HEK293T (cell line): ENCODE results near the gene LRRC70.

ENCODE experiments used
- CTCF ChIA-PET: fragments of 350-600 bp; formaldehyde crosslinking; extraction: SDS; loops from one replicate; lab custom pipeline; 2021; ENCODE audit warnings: antibody characterized with exemption, inconsistent platforms; lab: Yijun Ruan, JAX
- POLR2A ChIA-PET: fragments of 350-600 bp; formaldehyde crosslinking; extraction: SDS; loops from one replicate; lab custom pipeline; 2020; ENCODE audit warnings: antibody characterized with exemption, inconsistent platforms; lab: Yijun Ruan, JAX
- DNase-seq: peaks from one replicate; pipeline ENCODE4 v3.0.0; 2012; ENCODE audit warnings: mixed read lengths; ENCODE audit errors: extremely low spot score
- ARNT ChIP-seq: fragments of 450-650 bp; IDR thresholded peaks from 2 replicates; pipeline ENCODE4 v1.6.1; 2017; ENCODE audit warnings: mild to moderate bottlenecking
- BHLHE40 ChIP-seq: fragments of 450-650 bp; IDR thresholded peaks from 2 replicates; pipeline ENCODE4 v1.6.1; 2016; ENCODE audit warnings: mild to moderate bottlenecking, moderate library complexity, borderline replicate concordance
- CTBP1 ChIP-seq: fragments of 450-650 bp; IDR thresholded peaks from 2 replicates; pipeline ENCODE4 v1.6.1; 2016; ENCODE audit warnings: borderline replicate concordance
- ELF4 ChIP-seq: fragments of 450-650 bp; IDR thresholded peaks from 2 replicates; pipeline ENCODE4 v1.6.1; 2017; ENCODE audit warnings: antibody characterized with exemption
- FOXA1 ChIP-seq: fragments of 450-650 bp; IDR thresholded peaks from 2 replicates; pipeline ENCODE4 v1.6.1; 2016; ENCODE audit warnings: mild to moderate bottlenecking
- FOXK2 ChIP-seq: fragments of 450-650 bp; IDR thresholded peaks from 2 replicates; pipeline ENCODE4 v1.6.1; 2016; ENCODE audit warnings: mild to moderate bottlenecking
- FOXM1 ChIP-seq: fragments of 450-650 bp; IDR thresholded peaks from 2 replicates; pipeline ENCODE4 v1.6.1; 2017; ENCODE audit warnings: mild to moderate bottlenecking, borderline replicate concordance
- HDGF ChIP-seq: fragments of 450-650 bp; IDR thresholded peaks from 2 replicates; pipeline ENCODE4 v1.6.1; 2017; ENCODE audit warnings: antibody characterized with exemption, borderline replicate concordance
- L3MBTL2 ChIP-seq: fragments of 450-650 bp; conservative IDR thresholded peaks from 2 replicates; pipeline ENCODE4 v1.6.1; 2016; ENCODE audit warnings: mild to moderate bottlenecking
- LEF1 ChIP-seq: fragments of 450-650 bp; IDR thresholded peaks from 2 replicates; pipeline ENCODE4 v1.6.1; 2017; ENCODE audit warnings: mild to moderate bottlenecking, borderline replicate concordance
- NFRKB ChIP-seq: fragments of 450-650 bp; IDR thresholded peaks from 2 replicates; pipeline ENCODE4 v1.6.1; 2016; ENCODE audit warnings: mild to moderate bottlenecking, moderate library complexity
- PKNOX1 ChIP-seq: fragments of 450-650 bp; IDR thresholded peaks from 2 replicates; pipeline ENCODE4 v1.6.1; 2016
- SP1 ChIP-seq: fragments of 450-650 bp; IDR thresholded peaks from 2 replicates; pipeline ENCODE4 v1.6.1; 2017
- SUZ12 ChIP-seq: fragments of 450-650 bp; IDR thresholded peaks from 2 replicates; pipeline ENCODE4 v1.6.1; 2016; ENCODE audit warnings: mild to moderate bottlenecking
- TARDBP ChIP-seq: fragments of 450-650 bp; IDR thresholded peaks from 2 replicates; pipeline ENCODE4 v1.6.1; 2016
- ZNF384 ChIP-seq: fragments of 450-650 bp; IDR thresholded peaks from 2 replicates; pipeline ENCODE4 v1.6.1; 2016

Gene LRRC70

GRCh38 chr5:62574599-62574998, 4.0 kb upstream of the LRRC70 start:
- no peak for DNase-seq
- CTCF ChIA-PET, result no interaction called here
- POLR2A ChIA-PET, result no interaction called here
- no peak for TF ChIP-seq SUZ12
- no peak for TF ChIP-seq LEF1
- TF ChIP-seq CTBP1, result no peak
- TF ChIP-seq FOXA1, result no peak
- no peak for TF ChIP-seq SP1
- no peak for TF ChIP-seq PKNOX1
- no peak for TF ChIP-seq L3MBTL2
- no peak for TF ChIP-seq FOXK2
- no peak for TF ChIP-seq ELF4
- no peak for TF ChIP-seq ARNT
- no peak for TF ChIP-seq NFRKB
- no peak for TF ChIP-seq BHLHE40
- TF ChIP-seq ZNF384, result no peak
- no peak for TF ChIP-seq TARDBP
- TF ChIP-seq HDGF, result no peak

GRCh38 chr5:62575066-62575465, 3.6 kb upstream of the LRRC70 start:
- TF ChIP-seq PKNOX1 (no peak), CTBP1 (no peak), BHLHE40 (no peak), LEF1 (no peak), FOXK2 (no peak), NFRKB (no peak), FOXM1 (no peak), TARDBP (no peak), L3MBTL2 (no peak), ZNF384 (no peak), SP1 (no peak), HDGF (no peak), ARNT (no peak), ELF4 (no peak), FOXA1 (no peak), SUZ12 (no peak)
- DNase-seq, result no peak
- CTCF ChIA-PET, result no interaction called here
- POLR2A ChIA-PET, result no interaction called here

- ChIA-PET CTCF (no interaction called here), POLR2A (no interaction called here)
- no peak for DNase-seq
- TF ChIP-seq FOXK2, result no peak
These were observed 3.1 kb upstream of the LRRC70 start for GRCh38 chr5:62575489-62575888.

GRCh38 chr5:62576570-62577170, 1.9 kb upstream of the LRRC70 start:
- no peak for TF ChIP-seq PKNOX1
- TF ChIP-seq L3MBTL2, result no peak
- no peak for TF ChIP-seq FOXK2
- TF ChIP-seq TARDBP, result no peak
- no peak for TF ChIP-seq FOXA1
- TF ChIP-seq ZNF384, result no peak
- TF ChIP-seq BHLHE40, result no peak
- no peak for TF ChIP-seq FOXM1
- TF ChIP-seq NFRKB, result no peak
- ChIA-PET POLR2A (no interaction called here), CTCF (no interaction called here)
- no peak for DNase-seq

- ChIA-PET CTCF (no interaction called here), POLR2A (no interaction called here)
- TF ChIP-seq NFRKB, result no peak
- no peak for TF ChIP-seq L3MBTL2
- TF ChIP-seq PKNOX1, result no peak
- DNase-seq, result no peak
These were observed 1.1 kb upstream of the LRRC70 start for GRCh38 chr5:62577488-62577887.

GRCh38 chr5:62579761-62580160, 1.1 kb downstream of the LRRC70 start:
- ChIA-PET CTCF (no interaction called here), POLR2A (no interaction called here)
- TF ChIP-seq LEF1 (no peak), BHLHE40 (no peak), CTBP1 (no peak), PKNOX1 (no peak), NFRKB (no peak), SP1 (no peak), HDGF (no peak), SUZ12 (no peak), FOXA1 (no peak), TARDBP (no peak), FOXM1 (no peak), ELF4 (no peak), ARNT (no peak), L3MBTL2 (no peak), ZNF384 (no peak), FOXK2 (no peak)
- no peak for DNase-seq
